Fibroblast of the aortic adventitia (primary cell): Measurements from ENCODE around the gene ZNF280A. TPM values are rescaled to one million over a fixed set of nuclear protein-coding genes. Genes with fewer than 3 reads are reported as not detected.
"Not testable (repeated sequence)": the region's sequence is repeated elsewhere in the genome, so short reads cannot be mapped to it uniquely, and the experiment has no call there.

Experiments
- DNase-seq: peaks from one replicate; pipeline ENCODE4 v3.0.0-alpha.2; 2010; ENCODE audit warnings: low read depth
- H3K4me3 ChIP-seq: 2 replicates; pipeline ENCODE4 v1.5.1; 2011; ENCODE audit warnings: low read depth, mild to moderate bottlenecking, control low read depth, low read length, moderate library complexity
- total RNA-seq: library from RNA; depleted of rRNA; stranded (reverse); fragments of >200 nt; gene quantifications from 2 replicates; pipeline ENCODE4 v1.2.3, GENCODE V29; 2012; ENCODE audit warnings: low replicate concordance
- TF ChIP-seq, protein P1 (sequence below): IDR thresholded peaks from 2 replicates; pipeline ENCODE4 v1.5.1; 2011; ENCODE audit warnings: mild to moderate bottlenecking, low read length, control low read depth, inconsistent platforms; ENCODE audit not compliant: insufficient read depth

ZNF280A gene
- total RNA-seq, 1 donor = not detected

DNA sequence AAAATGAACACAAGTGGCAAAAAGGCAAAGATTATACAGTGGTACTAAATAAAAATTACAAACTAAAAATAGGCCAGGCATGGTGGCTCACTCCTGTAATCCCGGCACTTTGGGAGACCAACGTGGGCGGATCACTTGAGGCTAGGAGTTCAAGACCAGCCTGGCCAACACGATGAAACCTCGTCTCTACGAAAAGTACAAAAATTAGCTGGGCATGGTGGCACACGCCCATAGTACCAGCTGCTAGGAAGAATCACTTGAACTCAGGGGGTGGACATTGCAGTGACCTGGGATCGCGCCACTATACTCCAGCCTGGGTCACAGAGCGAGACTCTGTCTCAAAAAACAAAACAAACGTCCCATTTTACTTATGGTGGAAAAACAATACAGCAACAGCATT lies 36.0 kb downstream of the ZNF280A start:
- DNase-seq = no peak
- H3K4me3 ChIP-seq = no peak overlapping the region
- TF ChIP-seq, protein P1, sequence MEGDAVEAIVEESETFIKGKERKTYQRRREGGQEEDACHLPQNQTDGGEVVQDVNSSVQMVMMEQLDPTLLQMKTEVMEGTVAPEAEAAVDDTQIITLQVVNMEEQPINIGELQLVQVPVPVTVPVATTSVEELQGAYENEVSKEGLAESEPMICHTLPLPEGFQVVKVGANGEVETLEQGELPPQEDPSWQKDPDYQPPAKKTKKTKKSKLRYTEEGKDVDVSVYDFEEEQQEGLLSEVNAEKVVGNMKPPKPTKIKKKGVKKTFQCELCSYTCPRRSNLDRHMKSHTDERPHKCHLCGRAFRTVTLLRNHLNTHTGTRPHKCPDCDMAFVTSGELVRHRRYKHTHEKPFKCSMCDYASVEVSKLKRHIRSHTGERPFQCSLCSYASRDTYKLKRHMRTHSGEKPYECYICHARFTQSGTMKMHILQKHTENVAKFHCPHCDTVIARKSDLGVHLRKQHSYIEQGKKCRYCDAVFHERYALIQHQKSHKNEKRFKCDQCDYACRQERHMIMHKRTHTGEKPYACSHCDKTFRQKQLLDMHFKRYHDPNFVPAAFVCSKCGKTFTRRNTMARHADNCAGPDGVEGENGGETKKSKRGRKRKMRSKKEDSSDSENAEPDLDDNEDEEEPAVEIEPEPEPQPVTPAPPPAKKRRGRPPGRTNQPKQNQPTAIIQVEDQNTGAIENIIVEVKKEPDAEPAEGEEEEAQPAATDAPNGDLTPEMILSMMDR = no peak

- TF ChIP-seq, protein P1 = no peak
- no peak overlapping the region for H3K4me3 ChIP-seq
- DNase-seq = no peak
Observed at GRCh38 chr22:22480940-22481339, 39.1 kb downstream of the ZNF280A start.

DNA sequence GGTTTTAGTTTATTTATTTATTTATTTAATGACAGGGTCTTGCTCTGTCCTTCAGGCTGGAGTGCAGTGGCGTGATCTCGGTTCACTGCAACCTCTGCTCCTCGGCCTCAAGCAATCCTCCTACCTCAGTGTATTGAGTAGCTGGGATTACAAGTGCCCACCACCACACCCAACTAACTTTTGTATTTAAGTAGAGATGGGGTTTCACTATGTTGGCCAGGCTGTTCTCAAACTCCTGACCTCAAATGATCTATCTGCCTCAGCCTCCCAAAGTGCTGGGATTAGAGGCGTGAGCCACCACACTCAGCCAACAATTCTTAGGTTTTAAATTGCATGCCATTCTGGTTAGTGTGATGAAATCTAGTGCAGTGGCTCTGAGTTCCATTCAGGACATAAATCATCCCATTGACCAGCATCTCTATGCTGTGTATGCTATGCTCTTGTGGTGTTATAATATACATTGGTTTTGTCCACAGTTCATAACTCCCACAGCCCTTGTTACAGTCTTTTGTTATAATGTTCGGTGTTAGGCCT lies 40.0 kb downstream of the ZNF280A start:
- H3K4me3 ChIP-seq = no peak overlapping the region
- TF ChIP-seq, protein P1 = no peak
- peak; percentile 14 for DNase-seq

GRCh38 chr22:22479116-22479515 lies 41.0 kb downstream of the ZNF280A start:
- no peak overlapping the region for H3K4me3 ChIP-seq
- TF ChIP-seq, protein P1 = no peak
- DNase-seq = no peak

GRCh38 chr22:22478470-22478869 lies 41.6 kb downstream of the ZNF280A start:
- no peak overlapping the region for H3K4me3 ChIP-seq
- DNase-seq = no peak
- TF ChIP-seq, protein P1 = no peak

GRCh38 chr22:22474733-22475132 lies 45.3 kb downstream of the ZNF280A start:
- no peak overlapping the region for H3K4me3 ChIP-seq
- DNase-seq = no peak
- TF ChIP-seq, protein P1 = no peak

DNA sequence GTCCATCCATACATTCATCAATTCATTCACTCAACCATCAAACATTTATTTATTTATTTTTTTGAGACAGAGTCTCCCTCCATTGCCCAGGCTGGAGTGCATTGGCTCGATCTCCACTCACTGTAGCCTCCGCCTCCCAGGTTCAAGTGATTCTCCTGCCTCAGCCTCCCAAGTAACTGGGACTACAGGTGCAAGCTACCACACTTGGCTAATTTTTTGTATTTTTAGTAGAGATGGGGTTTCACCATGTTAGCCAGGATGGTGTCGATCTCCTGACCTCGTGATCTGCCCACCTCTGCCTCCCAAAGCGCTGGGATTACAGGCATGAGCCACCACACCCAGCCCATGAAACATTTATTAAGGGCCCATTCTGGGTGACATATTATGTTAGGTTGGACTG lies 49.0 kb downstream of the ZNF280A start:
- DNase-seq, H3K4me3 ChIP-seq: not testable (repeated sequence)
